VCaP (cell line): ENCODE results near the gene LRRD1.
"Not testable (repeated sequence)": the region's sequence is repeated elsewhere in the genome, so short reads cannot be mapped to it uniquely, and the experiment has no call there.

ENCODE experiments used
- H3K27ac ChIP-seq: fragments of 450-650 bp; 2 replicates; pipeline ENCODE4 v1.5.1; 2017
- CTCF ChIP-seq: fragments of 450-650 bp; conservative IDR thresholded peaks from 2 replicates; pipeline ENCODE4 v1.5.1; 2017; ENCODE audit warnings: mild to moderate bottlenecking, moderate library complexity

The LRRD1 gene

DNA sequence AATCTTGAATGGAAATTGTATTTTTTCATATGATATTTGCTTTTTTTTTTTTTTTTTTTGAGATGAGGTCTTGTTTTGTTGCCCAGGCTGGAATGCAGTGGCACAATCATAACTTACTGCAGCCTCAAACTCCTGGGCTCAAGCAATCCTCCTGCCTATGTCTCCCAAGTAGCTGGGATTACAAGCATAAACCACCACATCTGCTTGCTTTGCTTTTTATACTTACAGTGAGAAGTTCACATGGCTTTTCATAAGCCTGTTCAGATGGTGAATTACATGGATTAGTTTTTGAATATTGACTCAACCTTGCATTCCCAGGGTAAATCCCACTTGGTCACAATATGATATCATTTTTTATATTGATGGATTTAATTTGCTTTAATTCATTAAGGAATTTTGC, 22.0 kb downstream of the LRRD1 start:
- H3K27ac ChIP-seq, result no peak overlapping the region
- no peak for TF ChIP-seq CTCF

DNA sequence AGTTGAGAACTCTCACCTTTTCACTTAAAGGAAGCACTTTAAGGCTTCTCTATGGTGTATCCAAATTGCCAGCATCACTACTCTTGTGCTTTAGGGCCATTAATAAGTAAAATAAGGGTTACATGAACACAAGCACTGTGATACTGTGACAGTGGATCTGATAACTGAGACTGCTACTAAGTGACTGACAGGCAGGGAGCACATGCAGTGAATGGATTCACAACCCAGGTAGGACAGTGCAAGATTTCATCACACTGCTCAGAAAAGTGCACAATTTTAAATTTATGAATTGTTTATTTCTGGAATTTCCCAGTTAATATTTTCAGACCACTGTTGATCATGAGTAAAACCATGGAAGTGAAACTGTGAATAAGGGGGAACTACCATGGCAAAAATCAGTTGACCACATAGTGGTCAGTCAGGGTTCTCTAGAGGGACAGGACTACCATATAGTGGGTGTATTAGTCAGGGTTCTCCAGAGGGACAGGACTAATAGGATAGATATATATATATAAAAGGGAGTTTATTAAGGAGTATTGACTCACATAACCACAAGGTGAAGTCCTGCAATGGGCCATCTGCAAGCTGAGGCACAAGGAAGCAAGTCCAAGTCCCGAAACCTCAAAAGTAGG, 23.7 kb downstream of the LRRD1 start:
- TF ChIP-seq CTCF, result no peak
- H3K27ac ChIP-seq, result no peak overlapping the region

GRCh38 chr7:92150450-92151017, 28.4 kb downstream of the LRRD1 start:
- no peak for TF ChIP-seq CTCF
- H3K27ac ChIP-seq, result no peak overlapping the region

DNA sequence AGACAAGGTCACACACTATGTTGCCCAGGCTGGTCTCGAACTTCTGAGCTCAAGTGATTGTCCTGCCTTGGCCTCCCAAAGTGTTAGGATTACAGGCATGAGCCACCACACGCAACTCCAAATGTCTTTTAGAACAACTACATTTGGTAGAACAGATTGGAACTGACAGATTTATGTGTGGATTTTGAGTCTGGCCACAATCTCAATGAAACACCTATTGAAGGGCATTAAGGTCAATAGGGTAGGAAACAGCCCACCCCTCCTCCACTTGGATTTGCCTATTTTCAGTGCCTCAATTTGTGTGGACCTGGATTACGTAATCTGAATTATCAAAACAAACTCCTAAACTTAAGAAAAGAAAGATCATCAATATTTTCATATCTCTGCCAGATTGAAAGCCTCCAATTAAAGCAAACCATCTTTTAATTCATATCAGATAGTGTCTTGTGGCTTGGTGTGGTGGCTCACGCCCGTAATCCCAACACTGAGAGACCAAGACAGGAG, 29.2 kb downstream of the LRRD1 start:
- H3K27ac ChIP-seq, result no peak overlapping the region
- TF ChIP-seq CTCF, result no peak

DNA sequence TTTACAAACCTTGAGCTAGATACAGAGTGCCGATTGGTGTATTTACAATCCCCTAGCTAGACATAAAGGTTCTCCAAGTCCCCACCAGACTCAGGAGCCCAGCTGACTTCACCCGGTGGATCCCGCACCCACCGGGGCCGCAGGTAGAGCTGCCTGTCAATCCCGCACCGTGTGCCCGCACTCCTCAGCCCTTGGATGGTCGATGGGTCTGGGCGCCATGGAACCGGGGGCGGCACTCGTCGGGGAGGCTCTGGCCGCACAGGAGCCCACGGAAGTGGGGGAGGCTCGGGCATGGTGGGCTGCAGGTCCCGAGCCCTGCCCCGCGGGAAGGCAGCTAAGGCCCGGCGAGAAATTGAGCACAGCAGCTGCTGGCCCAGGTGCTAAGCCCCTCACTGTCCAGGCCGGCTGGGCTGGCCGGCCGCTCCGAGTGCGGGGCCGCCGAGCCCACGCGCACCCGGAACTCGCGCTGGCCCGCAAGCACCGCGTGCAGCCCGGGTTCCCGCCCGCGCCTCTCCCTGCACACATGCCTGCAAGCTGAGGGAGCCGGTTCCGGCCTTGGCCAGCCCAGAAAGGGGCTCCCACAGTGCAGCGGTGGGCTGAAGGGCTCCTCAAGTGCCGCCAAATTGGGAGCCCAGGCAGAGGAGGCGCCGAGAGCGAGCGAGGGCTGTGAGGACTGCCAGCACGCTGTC, 35.6 kb downstream of the LRRD1 start:
- not testable (repeated sequence) for H3K27ac ChIP-seq

GRCh38 chr7:92142791-92143190, 36.2 kb downstream of the LRRD1 start:
- H3K27ac ChIP-seq, result not testable (repeated sequence)

GRCh38 chr7:92141161-92141560, 37.8 kb downstream of the LRRD1 start:
- no peak for TF ChIP-seq CTCF

DNA sequence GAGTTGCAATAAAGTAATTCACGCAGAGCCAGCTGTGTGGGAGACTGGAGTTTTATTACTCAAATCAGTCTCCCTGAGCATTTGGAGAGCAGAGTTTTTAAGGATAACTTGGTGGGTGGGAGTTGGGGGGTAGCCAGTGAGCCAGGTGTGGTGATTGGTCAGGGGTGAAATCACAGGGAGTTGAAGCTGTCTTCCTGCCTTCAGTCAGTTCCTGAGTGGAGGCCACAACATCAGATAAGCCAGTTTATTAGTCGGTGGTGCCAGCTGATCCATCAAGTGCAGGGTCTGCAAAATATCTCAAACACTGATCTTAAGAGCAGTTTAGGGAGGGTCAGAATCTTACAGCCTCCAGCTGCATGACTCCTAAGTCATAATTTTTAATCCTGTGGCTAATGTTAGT, 41.4 kb downstream of the LRRD1 start:
- H3K27ac ChIP-seq, result no peak overlapping the region
- no peak for TF ChIP-seq CTCF

More at GRCh38 chr7:92141161-92141560, 37.8 kb downstream of the LRRD1 start:
- H3K27ac ChIP-seq, result no peak overlapping the region
